HEK293 (cell line): ENCODE measurements around the gene MUC12.
A peak's percentile ranks its signal among the peaks of the same experiment; 100 is the strongest.

ENCODE experiments used
- CTCF ChIA-PET: fragments of 350-600 bp; formaldehyde crosslinking; extraction: SDS; loops from one replicate; lab custom pipeline; 2021; ENCODE audit warnings: antibody characterized with exemption; lab: Yijun Ruan, JAX
- POLR2A ChIA-PET: fragments of 300-600 bp; formaldehyde crosslinking; extraction: SDS; loops from one replicate; lab custom pipeline; 2020; ENCODE audit warnings: antibody characterized with exemption, inconsistent platforms; lab: Yijun Ruan, JAX
- H3K27ac ChIP-seq: fragments of 200-500 bp; sonication (Bioruptor generic); 2 replicates; pipeline ENCODE4 v1.5.1; 2014; ENCODE audit warnings: low read depth, low read length, control low read depth, inconsistent platforms; ENCODE audit errors: extremely low read depth
- H3K36me3 ChIP-seq, 2 experiments: fragments of 200-500 bp in 1 of 2; sonication (Bioruptor generic) in 1 of 2; 1 replicate in 1 of 2; 2 replicates in 1 of 2; pipeline ENCODE4 v1.5.1; 2014 to 2017; ENCODE audit warnings: inconsistent platforms in 2 of 2, low read length in 2 of 2; ENCODE audit not compliant: control insufficient read depth in 2 of 2, insufficient read depth in 1 of 2
- H3K4me1 ChIP-seq: fragments of 200-500 bp; sonication (Bioruptor generic); 2 replicates; pipeline ENCODE4 v1.5.1; 2014; ENCODE audit warnings: mild to moderate bottlenecking, low read length, inconsistent platforms; ENCODE audit not compliant: control insufficient read depth, insufficient read depth
- H3K4me3 ChIP-seq: 2 replicates; pipeline ENCODE4 v1.5.1; 2011; ENCODE audit warnings: low read depth, mild to moderate bottlenecking, control low read depth, low read length, moderate library complexity
- H3K9me3 ChIP-seq: fragments of 200-500 bp; sonication (Bioruptor generic); 2 replicates; pipeline ENCODE4 v1.5.1; 2014; ENCODE audit warnings: low read depth, low read length, inconsistent platforms; ENCODE audit not compliant: control insufficient read depth, insufficient read depth
- FEZF1 ChIP-seq: fragments of 450-650 bp; formaldehyde crosslinking; IDR thresholded peaks from 2 replicates; pipeline ENCODE4 v1.5.1; 2016; ENCODE audit warnings: missing biosample characterization, missing genetic modification characterization
- KLF8 ChIP-seq: fragments of 450-650 bp; formaldehyde crosslinking; IDR thresholded peaks from 2 replicates; pipeline ENCODE4 v1.5.1; 2016; ENCODE audit warnings: missing biosample characterization, missing genetic modification characterization
- KLF9 ChIP-seq: fragments of 450-650 bp; formaldehyde crosslinking; IDR thresholded peaks from 2 replicates; pipeline ENCODE4 v1.5.1; 2016; ENCODE audit warnings: missing biosample characterization, missing genetic modification characterization, low read depth
- SP3 ChIP-seq: fragments of 450-650 bp; formaldehyde crosslinking; IDR thresholded peaks from 2 replicates; pipeline ENCODE4 v1.5.1; 2016; ENCODE audit warnings: missing biosample characterization, missing genetic modification characterization
- ZBTB8A ChIP-seq: fragments of 450-650 bp; formaldehyde crosslinking; IDR thresholded peaks from 2 replicates; pipeline ENCODE4 v1.5.1; 2016; ENCODE audit warnings: missing biosample characterization, missing genetic modification characterization
- ZEB2 ChIP-seq: fragments of 450-650 bp; formaldehyde crosslinking; IDR thresholded peaks from 2 replicates; pipeline ENCODE4 v1.5.1; 2016; ENCODE audit warnings: missing biosample characterization, missing genetic modification characterization
- ZFP69B ChIP-seq: fragments of 450-650 bp; formaldehyde crosslinking; IDR thresholded peaks from 2 replicates; pipeline ENCODE4 v1.5.1; 2016; ENCODE audit warnings: missing biosample characterization, missing genetic modification characterization
- ZIC2 ChIP-seq: fragments of 450-650 bp; formaldehyde crosslinking; IDR thresholded peaks from 2 replicates; pipeline ENCODE4 v1.5.1; 2016; ENCODE audit warnings: missing biosample characterization, missing genetic modification characterization
- ZNF366 ChIP-seq: fragments of 450-650 bp; formaldehyde crosslinking; conservative IDR thresholded peaks from 2 replicates; pipeline ENCODE4 v1.5.1; 2016; ENCODE audit warnings: missing biosample characterization, missing genetic modification characterization
- ZNF391 ChIP-seq: fragments of 450-650 bp; formaldehyde crosslinking; IDR thresholded peaks from 2 replicates; pipeline ENCODE4 v1.5.1; 2016; ENCODE audit warnings: low read depth, missing biosample characterization, missing genetic modification characterization, borderline replicate concordance
- ZNF426 ChIP-seq: fragments of 450-650 bp; formaldehyde crosslinking; IDR thresholded peaks from 2 replicates; pipeline ENCODE4 v1.5.1; 2017; ENCODE audit warnings: missing biosample characterization, missing genetic modification characterization, mild to moderate bottlenecking, inconsistent platforms, moderate library complexity
- ZNF555 ChIP-seq: fragments of 450-650 bp; formaldehyde crosslinking; conservative IDR thresholded peaks from 2 replicates; pipeline ENCODE4 v1.5.1; 2017; ENCODE audit warnings: missing biosample characterization, mild to moderate bottlenecking, missing genetic modification characterization, inconsistent platforms
- ZNF629 ChIP-seq: fragments of 450-650 bp; formaldehyde crosslinking; IDR thresholded peaks from 2 replicates; pipeline ENCODE4 v1.5.1; 2017; ENCODE audit warnings: missing biosample characterization, missing genetic modification characterization
- ZNF660 ChIP-seq: fragments of 450-650 bp; IDR thresholded peaks from 2 replicates; pipeline ENCODE4 v1.5.1; 2018; ENCODE audit warnings: missing biosample characterization, mild to moderate bottlenecking, missing genetic modification characterization
- ZNF843 ChIP-seq: fragments of 450-650 bp; formaldehyde crosslinking; IDR thresholded peaks from 2 replicates; pipeline ENCODE4 v1.5.1; 2016; ENCODE audit warnings: missing biosample characterization, missing genetic modification characterization
- TF ChIP-seq, protein P1 (sequence below): fragments of 450-650 bp; formaldehyde crosslinking; IDR thresholded peaks from 2 replicates; pipeline ENCODE4 v1.5.1; 2016; ENCODE audit warnings: missing biosample characterization, missing genetic modification characterization
- TF ChIP-seq, protein P2 (sequence below): fragments of 450-650 bp; formaldehyde crosslinking; IDR thresholded peaks from 2 replicates; pipeline ENCODE4 v1.5.1; 2017; ENCODE audit warnings: missing biosample characterization, missing genetic modification characterization
- TF ChIP-seq, protein P3 (sequence below): fragments of 450-650 bp; formaldehyde crosslinking; IDR thresholded peaks from 2 replicates; pipeline ENCODE4 v1.5.1; 2017; ENCODE audit warnings: missing biosample characterization, mild to moderate bottlenecking, missing genetic modification characterization, moderate library complexity
- TF ChIP-seq, protein P4 (sequence below): fragments of 450-650 bp; formaldehyde crosslinking; IDR thresholded peaks from 2 replicates; pipeline ENCODE4 v1.5.1; 2016; ENCODE audit warnings: missing biosample characterization, missing genetic modification characterization
- TF ChIP-seq, protein P5 (sequence below): fragments of 450-650 bp; formaldehyde crosslinking; IDR thresholded peaks from 2 replicates; pipeline ENCODE4 v1.5.1; 2017; ENCODE audit warnings: missing biosample characterization, missing genetic modification characterization
- TF ChIP-seq, protein P6 (sequence below): fragments of 450-650 bp; formaldehyde crosslinking; IDR thresholded peaks from 2 replicates; pipeline ENCODE4 v1.5.1; 2016; ENCODE audit warnings: missing biosample characterization, missing genetic modification characterization, low read depth

Gene MUC12

DNA sequence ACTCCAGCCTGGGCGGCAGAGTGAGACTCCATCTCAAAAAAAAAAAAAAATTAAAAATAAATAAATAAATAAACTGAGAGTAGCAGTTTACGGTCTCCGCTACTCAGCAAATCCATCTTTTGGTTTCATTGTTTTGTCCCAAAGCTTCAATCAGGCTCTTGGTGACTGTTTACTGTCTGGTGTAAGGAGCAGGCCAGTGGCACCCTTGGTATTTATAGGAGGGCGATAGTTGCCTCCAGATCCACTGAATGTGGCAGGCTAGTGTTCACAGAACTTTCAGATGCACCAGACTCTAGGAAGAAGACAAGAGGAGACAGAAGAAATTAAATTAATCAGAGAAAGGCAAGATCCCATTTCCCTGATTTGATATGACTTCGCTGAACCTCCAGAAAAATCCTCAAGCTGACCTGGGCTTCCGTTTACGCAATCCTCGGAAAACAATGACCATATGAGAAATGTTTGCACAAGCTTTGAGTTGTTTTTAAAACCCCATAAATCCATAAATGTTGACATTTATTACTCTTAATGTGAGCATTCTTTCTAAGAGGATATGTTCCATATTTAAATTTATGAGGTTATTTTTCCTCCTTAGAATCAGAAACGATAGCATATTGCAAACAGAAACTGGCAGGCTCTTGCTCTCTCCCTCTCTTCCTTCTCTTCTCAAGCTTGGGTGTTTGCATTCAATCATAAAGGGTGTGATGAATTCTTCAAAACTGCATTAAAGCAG is 27.2 kb upstream of the MUC12 start:
- Histone ChIP-seq H3K4me1 (peaks cover 4% of the 10 kb centered on the region; the same call in 1 of the 2 replicates), H3K4me3 (no peak overlapping the region), H3K36me3 (no peaks in the 10 kb centered on the region), H3K27ac (no peak overlapping the region), H3K9me3 (no peaks in the 10 kb centered on the region)
- ChIA-PET CTCF (interaction anchor here (0.7 kb wide), 1 partner anchor 117 kb away, joined by 3 read pairs; no protein-coding TSS in a partner anchor), POLR2A (no interaction called here)
- TF ChIP-seq, protein P1, sequence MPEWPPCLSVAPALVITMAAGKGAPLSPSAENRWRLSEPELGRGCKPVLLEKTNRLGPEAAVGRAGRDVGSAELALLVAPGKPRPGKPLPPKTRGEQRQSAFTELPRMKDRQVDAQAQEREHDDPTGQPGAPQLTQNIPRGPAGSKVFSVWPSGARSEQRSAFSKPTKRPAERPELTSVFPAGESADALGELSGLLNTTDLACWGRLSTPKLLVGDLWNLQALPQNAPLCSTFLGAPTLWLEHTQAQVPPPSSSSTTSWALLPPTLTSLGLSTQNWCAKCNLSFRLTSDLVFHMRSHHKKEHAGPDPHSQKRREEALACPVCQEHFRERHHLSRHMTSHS: peak; percentile 77
- TF ChIP-seq, protein P2, sequence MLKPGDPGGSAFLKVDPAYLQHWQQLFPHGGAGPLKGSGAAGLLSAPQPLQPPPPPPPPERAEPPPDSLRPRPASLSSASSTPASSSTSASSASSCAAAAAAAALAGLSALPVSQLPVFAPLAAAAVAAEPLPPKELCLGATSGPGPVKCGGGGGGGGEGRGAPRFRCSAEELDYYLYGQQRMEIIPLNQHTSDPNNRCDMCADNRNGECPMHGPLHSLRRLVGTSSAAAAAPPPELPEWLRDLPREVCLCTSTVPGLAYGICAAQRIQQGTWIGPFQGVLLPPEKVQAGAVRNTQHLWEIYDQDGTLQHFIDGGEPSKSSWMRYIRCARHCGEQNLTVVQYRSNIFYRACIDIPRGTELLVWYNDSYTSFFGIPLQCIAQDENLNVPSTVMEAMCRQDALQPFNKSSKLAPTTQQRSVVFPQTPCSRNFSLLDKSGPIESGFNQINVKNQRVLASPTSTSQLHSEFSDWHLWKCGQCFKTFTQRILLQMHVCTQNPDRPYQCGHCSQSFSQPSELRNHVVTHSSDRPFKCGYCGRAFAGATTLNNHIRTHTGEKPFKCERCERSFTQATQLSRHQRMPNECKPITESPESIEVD (tag by site-specific recombination): peak; percentile 83
- TF ChIP-seq ZNF555 (tag by site-specific recombination) (no peak), ZBTB8A (0 out of 2 replicates have a peak, but pooled peaks have one; percentile 20), ZNF629 (tag by site-specific recombination) (peak; percentile 37; the same call in 1 of the 2 replicates), FEZF1 (tag by site-specific recombination) (peak; percentile 61), SP3 (tag by site-specific recombination) (no peak), KLF9 (tag by site-specific recombination) (no peak), ZNF366 (tag by site-specific recombination) (peak; percentile 84), ZEB2 (peak; percentile 80), ZNF843 (tag by site-specific recombination) (0 out of 2 replicates have a peak, but pooled peaks have one; percentile 16)
- TF ChIP-seq, protein P3, sequence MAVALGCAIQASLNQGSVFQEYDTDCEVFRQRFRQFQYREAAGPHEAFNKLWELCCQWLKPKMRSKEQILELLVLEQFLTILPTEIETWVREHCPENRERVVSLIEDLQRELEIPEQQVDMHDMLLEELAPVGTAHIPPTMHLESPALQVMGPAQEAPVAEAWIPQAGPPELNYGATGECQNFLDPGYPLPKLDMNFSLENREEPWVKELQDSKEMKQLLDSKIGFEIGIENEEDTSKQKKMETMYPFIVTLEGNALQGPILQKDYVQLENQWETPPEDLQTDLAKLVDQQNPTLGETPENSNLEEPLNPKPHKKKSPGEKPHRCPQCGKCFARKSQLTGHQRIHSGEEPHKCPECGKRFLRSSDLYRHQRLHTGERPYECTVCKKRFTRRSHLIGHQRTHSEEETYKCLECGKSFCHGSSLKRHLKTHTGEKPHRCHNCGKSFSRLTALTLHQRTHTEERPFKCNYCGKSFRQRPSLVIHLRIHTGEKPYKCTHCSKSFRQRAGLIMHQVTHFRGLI (tag by site-specific recombination): no peak
- TF ChIP-seq, protein P4, sequence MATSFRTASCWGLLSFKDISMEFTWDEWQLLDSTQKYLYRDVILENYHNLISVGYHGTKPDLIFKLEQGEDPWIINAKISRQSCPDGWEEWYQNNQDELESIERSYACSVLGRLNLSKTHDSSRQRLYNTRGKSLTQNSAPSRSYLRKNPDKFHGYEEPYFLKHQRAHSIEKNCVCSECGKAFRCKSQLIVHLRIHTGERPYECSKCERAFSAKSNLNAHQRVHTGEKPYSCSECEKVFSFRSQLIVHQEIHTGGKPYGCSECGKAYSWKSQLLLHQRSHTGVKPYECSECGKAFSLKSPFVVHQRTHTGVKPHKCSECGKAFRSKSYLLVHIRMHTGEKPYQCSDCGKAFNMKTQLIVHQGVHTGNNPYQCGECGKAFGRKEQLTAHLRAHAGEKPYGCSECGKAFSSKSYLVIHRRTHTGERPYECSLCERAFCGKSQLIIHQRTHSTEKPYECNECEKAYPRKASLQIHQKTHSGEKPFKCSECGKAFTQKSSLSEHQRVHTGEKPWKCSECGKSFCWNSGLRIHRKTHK: no peak
- TF ChIP-seq, protein P5, sequence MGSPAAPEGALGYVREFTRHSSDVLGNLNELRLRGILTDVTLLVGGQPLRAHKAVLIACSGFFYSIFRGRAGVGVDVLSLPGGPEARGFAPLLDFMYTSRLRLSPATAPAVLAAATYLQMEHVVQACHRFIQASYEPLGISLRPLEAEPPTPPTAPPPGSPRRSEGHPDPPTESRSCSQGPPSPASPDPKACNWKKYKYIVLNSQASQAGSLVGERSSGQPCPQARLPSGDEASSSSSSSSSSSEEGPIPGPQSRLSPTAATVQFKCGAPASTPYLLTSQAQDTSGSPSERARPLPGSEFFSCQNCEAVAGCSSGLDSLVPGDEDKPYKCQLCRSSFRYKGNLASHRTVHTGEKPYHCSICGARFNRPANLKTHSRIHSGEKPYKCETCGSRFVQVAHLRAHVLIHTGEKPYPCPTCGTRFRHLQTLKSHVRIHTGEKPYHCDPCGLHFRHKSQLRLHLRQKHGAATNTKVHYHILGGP: peak; percentile 73
- TF ChIP-seq, protein P6, sequence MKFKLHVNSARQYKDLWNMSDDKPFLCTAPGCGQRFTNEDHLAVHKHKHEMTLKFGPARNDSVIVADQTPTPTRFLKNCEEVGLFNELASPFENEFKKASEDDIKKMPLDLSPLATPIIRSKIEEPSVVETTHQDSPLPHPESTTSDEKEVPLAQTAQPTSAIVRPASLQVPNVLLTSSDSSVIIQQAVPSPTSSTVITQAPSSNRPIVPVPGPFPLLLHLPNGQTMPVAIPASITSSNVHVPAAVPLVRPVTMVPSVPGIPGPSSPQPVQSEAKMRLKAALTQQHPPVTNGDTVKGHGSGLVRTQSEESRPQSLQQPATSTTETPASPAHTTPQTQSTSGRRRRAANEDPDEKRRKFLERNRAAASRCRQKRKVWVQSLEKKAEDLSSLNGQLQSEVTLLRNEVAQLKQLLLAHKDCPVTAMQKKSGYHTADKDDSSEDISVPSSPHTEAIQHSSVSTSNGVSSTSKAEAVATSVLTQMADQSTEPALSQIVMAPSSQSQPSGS (tag by site-specific recombination): peak; percentile 35; the same call in 1 of the 2 replicates

DNA sequence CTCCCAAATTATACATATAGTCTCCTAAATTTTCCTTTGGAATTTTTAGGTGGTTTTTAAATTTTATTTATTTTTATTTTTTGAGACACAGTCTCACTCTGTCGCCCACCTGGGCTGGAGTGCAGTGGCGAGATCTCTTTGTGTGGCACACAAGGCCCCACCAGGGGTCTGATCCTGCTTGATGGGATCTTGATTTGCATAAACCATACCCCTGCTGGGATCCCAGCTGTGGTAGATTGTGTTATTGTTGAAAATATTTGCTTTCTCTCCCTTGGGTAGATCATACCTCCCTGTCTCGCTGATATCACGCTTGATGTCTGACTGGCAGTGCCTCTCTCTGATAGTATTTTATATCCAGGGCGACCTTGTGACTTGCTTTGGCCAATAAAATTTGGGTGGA is 25.7 kb upstream of the MUC12 start:
- H3K27ac ChIP-seq: no peak overlapping the region
- peak; percentile 51; the same call in 1 of the 2 replicates for TF ChIP-seq ZIC2
- no peak for TF ChIP-seq ZNF426 (tag by site-specific recombination)
- TF ChIP-seq KLF8: no peak
- TF ChIP-seq, protein P4: no peak
- no peak for TF ChIP-seq ZNF391
- TF ChIP-seq ZFP69B (tag by site-specific recombination): no peak
- no peak for TF ChIP-seq ZBTB8A
- no peak for TF ChIP-seq ZNF660 (tag by site-specific recombination)
- TF ChIP-seq, all 188 proteins: peak for 1
- no peaks in the 10 kb centered on the region for H3K9me3 ChIP-seq
- ChIA-PET POLR2A (no interaction called here), CTCF (interaction anchor here (0.6 to 0.9 kb wide), 2 partner anchors 37 to 115 kb away, joined by 3 read pairs; no protein-coding TSS in a partner anchor)
- H3K4me3 ChIP-seq: no peak overlapping the region
- peaks cover 4% of the 10 kb centered on the region; the same call in 1 of the 2 replicates for H3K4me1 ChIP-seq
- H3K36me3 ChIP-seq: no peaks in the 10 kb centered on the region
